HEK293 (cell line): ENCODE measurements around the gene NIBAN1.

Experiments used
- CTCF ChIA-PET: fragments of 350-600 bp; formaldehyde crosslinking; extraction: SDS; loops from one replicate; lab custom pipeline; 2021; ENCODE audit warnings: antibody characterized with exemption; lab: Yijun Ruan, JAX
- POLR2A ChIA-PET: fragments of 300-600 bp; formaldehyde crosslinking; extraction: SDS; loops from one replicate; lab custom pipeline; 2020; ENCODE audit warnings: antibody characterized with exemption, inconsistent platforms; lab: Yijun Ruan, JAX
- H3K27ac ChIP-seq: fragments of 200-500 bp; sonication (Bioruptor generic); 2 replicates; pipeline ENCODE4 v1.5.1; 2014; ENCODE audit warnings: low read depth, low read length, control low read depth, inconsistent platforms; ENCODE audit errors: extremely low read depth
- H3K36me3 ChIP-seq, 2 experiments: fragments of 200-500 bp in 1 of 2; sonication (Bioruptor generic) in 1 of 2; 1 replicate in 1 of 2; 2 replicates in 1 of 2; pipeline ENCODE4 v1.5.1; 2014 to 2017; ENCODE audit warnings: inconsistent platforms in 2 of 2, low read length in 2 of 2; ENCODE audit not compliant: control insufficient read depth in 2 of 2, insufficient read depth in 1 of 2
- H3K4me1 ChIP-seq: fragments of 200-500 bp; sonication (Bioruptor generic); 2 replicates; pipeline ENCODE4 v1.5.1; 2014; ENCODE audit warnings: mild to moderate bottlenecking, low read length, inconsistent platforms; ENCODE audit not compliant: control insufficient read depth, insufficient read depth
- H3K4me3 ChIP-seq: 2 replicates; pipeline ENCODE4 v1.5.1; 2011; ENCODE audit warnings: low read depth, mild to moderate bottlenecking, control low read depth, low read length, moderate library complexity
- H3K9me3 ChIP-seq: fragments of 200-500 bp; sonication (Bioruptor generic); 2 replicates; pipeline ENCODE4 v1.5.1; 2014; ENCODE audit warnings: low read depth, low read length, inconsistent platforms; ENCODE audit not compliant: control insufficient read depth, insufficient read depth
- GLI4 ChIP-seq: fragments of 450-650 bp; formaldehyde crosslinking; IDR thresholded peaks from 2 replicates; pipeline ENCODE4 v1.5.1; 2016; ENCODE audit warnings: missing biosample characterization, missing genetic modification characterization
- HIC1 ChIP-seq: fragments of 450-650 bp; formaldehyde crosslinking; IDR thresholded peaks from 2 replicates; pipeline ENCODE4 v1.5.1; 2016; ENCODE audit warnings: missing biosample characterization, missing genetic modification characterization
- IKZF3 ChIP-seq: fragments of 450-650 bp; IDR thresholded peaks from 2 replicates; pipeline ENCODE4 v1.5.0; 2018; ENCODE audit warnings: missing biosample characterization, mild to moderate bottlenecking, missing genetic modification characterization, moderate library complexity
- PRDM1 ChIP-seq: fragments of 450-650 bp; formaldehyde crosslinking; IDR thresholded peaks from 2 replicates; pipeline ENCODE4; 2016; ENCODE audit warnings: missing biosample characterization, missing genetic modification characterization
- PRDM10 ChIP-seq: fragments of 450-650 bp; formaldehyde crosslinking; IDR thresholded peaks from 2 replicates; pipeline ENCODE4 v1.5.1; 2016; ENCODE audit warnings: missing biosample characterization, missing genetic modification characterization
- PRDM6 ChIP-seq: fragments of 450-650 bp; formaldehyde crosslinking; IDR thresholded peaks from 2 replicates; pipeline ENCODE4 v1.5.1; 2017; ENCODE audit warnings: missing biosample characterization, missing genetic modification characterization
- ZBTB17 ChIP-seq: fragments of 450-650 bp; formaldehyde crosslinking; IDR thresholded peaks from 2 replicates; pipeline ENCODE4 v1.5.1; 2016; ENCODE audit warnings: missing biosample characterization, missing genetic modification characterization
- ZEB2 ChIP-seq: fragments of 450-650 bp; formaldehyde crosslinking; IDR thresholded peaks from 2 replicates; pipeline ENCODE4 v1.5.1; 2016; ENCODE audit warnings: missing biosample characterization, missing genetic modification characterization
- ZNF114 ChIP-seq: fragments of 450-650 bp; formaldehyde crosslinking; IDR thresholded peaks from 2 replicates; pipeline ENCODE4 v1.5.0; 2017; ENCODE audit warnings: missing biosample characterization, missing genetic modification characterization
- ZNF148 ChIP-seq: fragments of 450-650 bp; formaldehyde crosslinking; IDR thresholded peaks from 2 replicates; pipeline ENCODE4 v1.5.0; 2017; ENCODE audit warnings: missing biosample characterization, missing genetic modification characterization, borderline replicate concordance
- ZNF23 ChIP-seq: fragments of 450-650 bp; formaldehyde crosslinking; IDR thresholded peaks from 2 replicates; pipeline ENCODE4 v1.5.1; 2016; ENCODE audit warnings: missing biosample characterization, missing genetic modification characterization, borderline replicate concordance
- ZNF416 ChIP-seq: fragments of 450-650 bp; formaldehyde crosslinking; IDR thresholded peaks from 2 replicates; pipeline ENCODE4 v1.5.1; 2016; ENCODE audit warnings: missing biosample characterization, missing genetic modification characterization
- ZNF449 ChIP-seq: fragments of 450-650 bp; formaldehyde crosslinking; IDR thresholded peaks from 2 replicates; pipeline ENCODE4 v1.5.1; 2017; ENCODE audit warnings: missing biosample characterization, mild to moderate bottlenecking, missing genetic modification characterization, moderate library complexity
- ZNF529 ChIP-seq: fragments of 450-650 bp; formaldehyde crosslinking; IDR thresholded peaks from 2 replicates; pipeline ENCODE4 v1.5.1; 2017; ENCODE audit warnings: missing genetic modification characterization, missing biosample characterization; ENCODE audit not compliant: insufficient replicate concordance

Gene NIBAN1

GRCh38 chr1:184953600-184954219 lies 20.6 kb downstream of the NIBAN1 start:
- Histone ChIP-seq H3K9me3 (no peaks in the 10 kb centered on the region), H3K27ac (no peak overlapping the region), H3K4me3 (no peak overlapping the region), H3K4me1 (peaks cover 16% of the 10 kb centered on the region)
- POLR2A ChIA-PET = no interaction called here
- TF ChIP-seq PRDM6 (tag by site-specific recombination) (peak; percentile 66), IKZF3 (tag by site-specific recombination) (0 out of 2 replicates have a peak, but pooled peaks have one; percentile 28), ZNF416 (tag by site-specific recombination) (no peak), PRDM10 (0 out of 2 replicates have a peak, but pooled peaks have one; percentile 27)
- TF ChIP-seq, all 188 proteins: peak for 3
- H3K36me3 ChIP-seq = no peaks in the 10 kb centered on the region
- CTCF ChIA-PET = no interaction called here

GRCh38 chr1:184952428-184952827 lies 21.9 kb downstream of the NIBAN1 start:
- CTCF ChIA-PET = no interaction called here
- Histone ChIP-seq H3K9me3 (no peaks in the 10 kb centered on the region), H3K4me1 (peaks cover 25% of the 10 kb centered on the region), H3K27ac (no peak overlapping the region), H3K36me3 (no peaks in the 10 kb centered on the region), H3K4me3 (no peak overlapping the region)
- TF ChIP-seq ZBTB17 (tag by site-specific recombination) (no peak), ZEB2 (tag by site-specific recombination) (no peak), HIC1 (tag by site-specific recombination) (no peak), ZNF449 (tag by site-specific recombination) (no peak), PRDM1 (tag by site-specific recombination) (no peak), ZNF23 (tag by site-specific recombination) (no peak), GLI4 (tag by site-specific recombination) (no peak), ZNF114 (tag by site-specific recombination) (no peak), ZNF148 (tag by site-specific recombination) (no peak), ZNF529 (tag by site-specific recombination) (no peak)
- TF ChIP-seq, all 188 proteins: peak for 0
- POLR2A ChIA-PET = interaction anchor here (0.6 kb wide), 1 partner anchor 566 kb away, joined by 6 read pairs; the partner anchor contains the start of gene C1orf21
